ENCODE results near the gene FERD3L.

DNA sequence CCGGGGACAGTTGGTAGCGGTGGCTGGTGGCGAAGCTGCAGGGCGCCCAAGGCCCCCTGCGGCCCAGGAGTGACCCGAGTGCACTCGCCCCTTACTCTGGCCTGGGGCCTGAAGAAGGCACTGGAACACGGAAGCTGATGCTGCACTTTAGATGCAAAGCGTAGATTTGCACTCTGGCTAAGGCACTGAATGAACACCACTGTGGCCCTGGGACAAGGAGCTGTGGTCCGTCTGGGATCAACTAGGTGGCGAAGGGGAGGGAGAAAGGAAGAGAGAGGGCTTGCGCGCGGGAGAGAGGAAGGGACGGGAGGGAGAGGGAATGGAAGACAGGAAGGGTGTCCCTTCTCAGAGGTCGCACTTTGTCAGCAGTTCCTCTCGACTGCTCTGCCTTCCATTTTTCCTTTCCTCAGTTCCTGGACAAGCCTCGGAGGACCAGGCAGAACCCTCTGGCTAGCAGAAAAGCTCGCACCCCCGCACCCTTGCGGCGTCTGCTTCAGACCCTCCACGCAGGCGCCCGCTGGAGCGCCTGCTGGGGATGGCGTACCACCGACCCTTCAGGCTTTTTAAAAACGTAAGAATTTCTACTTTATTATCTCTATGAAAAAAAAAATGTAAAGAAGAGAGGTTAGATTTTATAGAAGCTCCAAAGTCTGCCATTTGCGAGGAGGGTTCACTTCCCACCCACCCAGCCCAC, 1.2 kb downstream of the FERD3L start:
- TF ChIP-seq, protein P1, sequence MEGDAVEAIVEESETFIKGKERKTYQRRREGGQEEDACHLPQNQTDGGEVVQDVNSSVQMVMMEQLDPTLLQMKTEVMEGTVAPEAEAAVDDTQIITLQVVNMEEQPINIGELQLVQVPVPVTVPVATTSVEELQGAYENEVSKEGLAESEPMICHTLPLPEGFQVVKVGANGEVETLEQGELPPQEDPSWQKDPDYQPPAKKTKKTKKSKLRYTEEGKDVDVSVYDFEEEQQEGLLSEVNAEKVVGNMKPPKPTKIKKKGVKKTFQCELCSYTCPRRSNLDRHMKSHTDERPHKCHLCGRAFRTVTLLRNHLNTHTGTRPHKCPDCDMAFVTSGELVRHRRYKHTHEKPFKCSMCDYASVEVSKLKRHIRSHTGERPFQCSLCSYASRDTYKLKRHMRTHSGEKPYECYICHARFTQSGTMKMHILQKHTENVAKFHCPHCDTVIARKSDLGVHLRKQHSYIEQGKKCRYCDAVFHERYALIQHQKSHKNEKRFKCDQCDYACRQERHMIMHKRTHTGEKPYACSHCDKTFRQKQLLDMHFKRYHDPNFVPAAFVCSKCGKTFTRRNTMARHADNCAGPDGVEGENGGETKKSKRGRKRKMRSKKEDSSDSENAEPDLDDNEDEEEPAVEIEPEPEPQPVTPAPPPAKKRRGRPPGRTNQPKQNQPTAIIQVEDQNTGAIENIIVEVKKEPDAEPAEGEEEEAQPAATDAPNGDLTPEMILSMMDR (conservative IDR thresholded peaks at IDR 0.05) = no peak
- TF ChIP-seq ZFX (IDR thresholded peaks at IDR 0.05) = no peak
